Activated T-helper 1 cell treated with Interleukin-2 at 50 U/mL for 16 hours (primary cell): ENCODE results near the gene CYP3A5.
"Not testable (repeated sequence)": the region's sequence is repeated elsewhere in the genome, so short reads cannot be mapped to it uniquely, and the experiment has no call there.

Source experiments
- DNase-seq: peaks from one replicate; pipeline ENCODE4 v3.0.0-alpha.2; 2020; ENCODE audit warnings: low read depth

Gene CYP3A5

DNA sequence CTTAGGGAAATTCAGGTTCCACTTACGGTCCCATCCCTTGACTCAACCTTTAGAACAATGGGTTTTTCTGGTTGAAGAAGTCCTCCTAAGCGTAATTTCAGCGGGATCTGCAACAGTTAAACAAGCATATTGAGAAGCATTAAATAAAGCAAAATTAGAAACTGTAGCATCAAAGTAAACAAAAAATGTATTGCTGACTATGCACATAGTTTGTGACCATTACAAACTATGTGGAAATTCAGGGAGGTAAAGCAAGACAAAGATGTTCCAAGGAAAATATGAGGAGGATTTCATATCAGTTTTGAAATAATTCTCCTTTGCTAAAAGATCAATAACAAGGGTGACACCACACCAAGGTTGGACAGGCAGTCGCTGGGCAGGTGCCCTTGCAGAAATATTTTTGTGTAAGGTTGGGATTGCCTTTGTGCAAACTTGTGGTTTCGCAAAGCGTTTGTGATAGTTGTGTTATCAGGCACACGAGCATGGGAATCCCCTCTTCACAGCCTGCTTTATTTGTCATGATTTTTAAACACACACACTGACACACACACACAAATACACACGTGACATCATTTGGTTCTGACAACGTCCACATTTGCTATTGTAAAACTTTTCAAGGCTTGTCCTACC lies 5.4 kb upstream of the CYP3A5 start:
- no peak for DNase-seq

GRCh38 chr7:99679032-99679399 lies 780 bp downstream of the CYP3A5 start:
- DNase-seq, result no peak

- no peak for DNase-seq
These were observed 2.1 kb downstream of the CYP3A5 start for GRCh38 chr7:99677648-99678045.

GRCh38 chr7:99677013-99677647 lies 2.7 kb downstream of the CYP3A5 start:
- DNase-seq, result no peak

DNA sequence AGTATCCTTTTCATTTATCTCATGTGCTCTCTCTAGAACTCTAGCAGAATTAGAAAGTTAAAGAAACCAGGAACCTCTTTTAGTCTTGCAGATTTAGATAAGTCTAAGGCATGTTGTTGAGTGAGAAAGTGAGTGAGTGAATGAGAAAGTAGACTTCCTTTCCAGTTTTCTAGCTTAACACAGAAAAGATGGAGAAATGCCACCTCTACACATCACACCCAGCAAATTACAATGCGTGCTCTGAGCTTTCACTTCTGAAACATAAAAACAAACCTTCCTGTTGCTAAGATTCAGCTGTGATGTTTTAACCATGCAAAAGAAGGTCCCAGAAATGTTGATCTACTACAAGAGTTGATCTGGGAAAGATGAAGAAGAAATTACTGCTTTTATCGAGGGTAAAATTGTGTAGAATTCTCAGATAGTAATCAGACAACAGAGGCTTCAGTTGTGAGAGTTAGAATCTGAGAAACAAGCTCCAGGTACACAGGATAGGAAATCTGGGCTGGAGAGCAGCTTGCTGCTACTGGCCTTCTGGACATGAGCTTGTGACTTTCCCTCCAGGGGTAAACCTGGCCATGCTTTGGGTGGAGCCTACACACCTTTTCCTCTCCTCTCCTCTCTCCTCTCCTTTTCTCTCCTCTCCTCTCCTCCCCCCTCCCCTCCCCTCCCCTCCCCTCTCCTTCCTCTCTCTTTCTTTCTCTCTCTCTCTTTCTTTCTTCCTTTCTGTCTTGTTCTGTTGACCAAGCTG lies 4.6 kb downstream of the CYP3A5 start:
- DNase-seq, result no peak

GRCh38 chr7:99672573-99672972 lies 7.2 kb downstream of the CYP3A5 start:
- no peak for DNase-seq

- no peak for DNase-seq
These were observed 10.0 kb downstream of the CYP3A5 start for GRCh38 chr7:99669782-99670181.

- DNase-seq, result no peak
These were observed 11.3 kb downstream of the CYP3A5 start for GRCh38 chr7:99668541-99668940.

DNA sequence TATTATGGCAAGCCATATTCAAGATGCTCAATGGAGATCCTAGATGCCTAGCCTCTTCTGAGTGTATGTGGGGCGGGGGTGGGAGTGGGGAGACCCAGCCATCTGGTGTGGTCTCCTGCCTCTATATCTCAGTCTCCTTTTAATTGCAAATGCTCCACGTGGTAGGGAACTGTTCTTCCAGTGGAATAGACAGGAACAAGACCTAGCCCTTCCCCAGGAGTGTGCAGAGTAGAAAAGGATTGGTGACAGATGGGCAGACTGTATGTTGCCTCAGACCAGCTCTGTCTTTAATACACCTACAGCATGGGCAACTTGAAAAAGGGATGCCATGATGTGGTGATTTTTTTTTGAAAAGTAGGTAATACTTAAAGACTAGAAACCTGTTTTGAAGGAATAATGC lies 12.6 kb downstream of the CYP3A5 start:
- no peak for DNase-seq

DNA sequence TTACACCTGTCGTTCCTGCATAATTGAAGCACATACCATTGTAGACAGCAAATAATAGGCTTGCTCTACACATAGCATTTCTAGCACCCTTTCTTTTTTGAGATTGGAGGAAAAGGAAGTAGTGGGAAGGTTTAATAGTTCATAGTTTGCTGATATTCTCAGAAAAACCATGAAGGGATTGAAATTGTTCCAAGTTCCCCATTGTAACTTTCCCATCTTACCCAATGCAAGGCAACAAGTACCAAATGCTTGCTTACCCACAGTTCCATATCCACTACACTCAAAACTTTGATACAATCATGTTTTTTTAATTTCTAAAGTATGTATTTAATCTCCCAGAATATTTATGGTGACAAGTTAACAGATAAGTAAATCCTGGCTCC lies 13.8 kb downstream of the CYP3A5 start:
- DNase-seq, result no peak

GRCh38 chr7:99665312-99666012 lies 14.3 kb downstream of the CYP3A5 start:
- DNase-seq, result no peak

- DNase-seq, result not testable (repeated sequence)
These were observed 21.9 kb downstream of the CYP3A5 start for GRCh38 chr7:99657879-99658278.

GRCh38 chr7:99654626-99655025 lies 25.2 kb downstream of the CYP3A5 start:
- not testable (repeated sequence) for DNase-seq

- no peak for DNase-seq
These were observed 26.0 kb downstream of the CYP3A5 start for GRCh38 chr7:99653754-99654153.

DNA sequence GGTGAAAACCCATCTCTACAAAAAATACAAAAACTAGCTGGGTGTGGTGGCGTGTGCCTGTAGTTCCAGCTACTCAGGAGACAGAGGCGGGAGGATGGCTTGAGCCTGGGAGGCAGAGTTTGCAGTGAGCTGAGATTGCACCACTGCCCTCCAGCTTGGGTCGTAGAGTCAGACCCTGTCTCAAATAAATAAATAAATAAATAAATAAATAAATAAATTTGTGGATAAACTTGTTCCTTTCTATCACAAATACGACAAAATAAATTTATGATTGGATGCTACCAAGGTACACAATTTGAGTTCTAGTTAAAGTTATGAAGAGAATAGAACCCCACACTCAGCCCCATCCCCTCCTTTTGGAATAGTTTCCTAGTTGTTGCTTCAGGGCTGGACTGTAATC lies 26.5 kb downstream of the CYP3A5 start:
- not testable (repeated sequence) for DNase-seq

DNA sequence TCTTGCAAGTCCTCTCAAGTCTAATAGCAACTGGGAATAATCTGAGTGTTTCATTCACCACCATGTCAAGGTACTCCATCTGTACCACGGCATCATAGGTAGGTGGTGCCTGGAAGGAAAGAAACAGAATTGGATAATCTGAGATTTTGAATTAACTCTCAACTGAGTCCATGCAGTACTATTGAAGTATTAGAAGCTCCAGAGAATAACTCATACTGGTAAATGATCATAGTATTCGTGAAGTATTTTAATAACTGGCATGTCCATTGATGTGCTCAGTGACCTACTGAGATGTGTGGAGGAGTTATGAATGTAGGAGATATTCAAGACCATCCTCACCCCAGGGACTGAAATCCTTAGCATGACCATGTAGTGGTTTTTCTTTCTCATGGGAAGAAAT lies 27.1 kb downstream of the CYP3A5 start:
- no peak for DNase-seq

DNA sequence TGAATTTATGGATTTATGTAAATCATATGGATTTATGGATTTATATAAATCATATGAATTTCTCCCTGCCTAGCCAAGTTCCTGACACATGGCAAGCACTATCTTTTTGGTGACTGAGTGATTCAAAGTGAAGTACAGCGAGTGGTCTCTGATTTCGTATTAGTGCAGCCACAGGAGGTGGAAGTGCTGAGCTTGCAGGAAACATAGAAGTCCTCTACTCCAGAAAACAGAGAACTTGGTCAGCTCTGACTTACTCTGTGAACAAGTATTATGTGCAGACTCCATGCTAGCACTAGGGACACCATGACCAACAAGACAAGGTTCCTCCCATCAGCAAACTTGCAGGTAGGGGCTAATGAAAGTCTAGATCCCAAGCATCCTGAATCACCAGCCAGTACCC lies 28.5 kb downstream of the CYP3A5 start:
- DNase-seq, result no peak

DNA sequence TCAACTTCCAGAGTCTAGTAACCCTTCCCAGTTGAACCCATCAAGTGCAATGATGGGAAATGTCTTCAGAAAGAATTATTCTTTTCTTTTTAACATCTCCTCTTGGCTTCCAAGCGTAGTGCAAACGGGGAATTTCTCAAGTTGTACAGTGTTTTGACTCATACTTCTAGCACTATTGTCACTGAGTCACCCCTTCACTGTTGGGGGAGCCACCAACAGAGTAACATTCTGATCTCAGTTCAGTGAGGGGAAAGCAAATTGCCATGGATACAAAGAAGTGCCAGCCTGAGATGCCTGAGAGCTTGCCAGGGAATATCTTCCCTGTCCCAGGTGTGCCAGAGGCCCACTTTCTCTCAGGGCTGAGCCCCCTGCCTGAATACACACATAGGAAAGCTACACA lies 31.0 kb downstream of the CYP3A5 start:
- DNase-seq, result no peak

GRCh38 chr7:99645590-99645989 lies 34.2 kb downstream of the CYP3A5 start:
- DNase-seq, result no peak

DNA sequence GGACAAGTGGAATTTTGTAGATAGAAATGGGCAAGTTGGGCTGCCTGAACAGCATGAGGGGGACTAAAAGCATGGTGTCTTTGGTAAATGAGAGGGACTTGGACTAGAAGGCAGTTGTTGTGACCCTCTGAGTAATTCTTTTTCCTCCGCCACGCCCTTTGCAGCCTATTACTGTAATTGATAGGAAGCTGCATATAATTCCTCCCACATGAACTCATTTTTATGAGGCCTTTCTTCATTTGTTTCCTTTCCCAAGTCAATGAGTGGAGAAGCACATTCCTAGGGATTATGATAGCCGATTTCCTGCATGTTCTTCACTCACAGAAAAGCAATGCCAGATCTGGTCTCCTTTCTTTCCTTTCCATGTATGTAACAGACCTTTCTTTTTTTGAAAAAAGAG lies 35.4 kb downstream of the CYP3A5 start:
- no peak for DNase-seq

DNA sequence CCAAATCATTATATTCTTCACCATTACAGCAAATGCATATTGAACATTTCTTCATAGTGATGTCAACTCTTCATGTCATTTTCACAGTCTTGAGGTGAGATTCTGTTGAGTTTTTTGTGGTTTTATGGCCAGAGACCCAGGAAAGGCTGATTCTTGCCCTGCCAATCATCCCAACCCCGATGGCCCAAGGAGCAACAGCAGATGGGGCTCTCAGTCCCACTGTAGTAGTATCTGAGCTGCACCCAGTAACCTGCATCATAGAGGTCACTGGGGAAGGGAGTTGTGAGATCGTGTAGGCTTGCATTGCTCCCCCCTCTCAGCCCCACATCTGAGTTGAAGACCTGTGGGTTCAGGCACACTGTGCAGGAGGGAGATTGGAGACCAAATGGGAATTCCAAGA lies 36.3 kb downstream of the CYP3A5 start:
- no peak for DNase-seq

GRCh38 chr7:99642027-99642426 lies 37.8 kb downstream of the CYP3A5 start:
- no peak for DNase-seq

DNA sequence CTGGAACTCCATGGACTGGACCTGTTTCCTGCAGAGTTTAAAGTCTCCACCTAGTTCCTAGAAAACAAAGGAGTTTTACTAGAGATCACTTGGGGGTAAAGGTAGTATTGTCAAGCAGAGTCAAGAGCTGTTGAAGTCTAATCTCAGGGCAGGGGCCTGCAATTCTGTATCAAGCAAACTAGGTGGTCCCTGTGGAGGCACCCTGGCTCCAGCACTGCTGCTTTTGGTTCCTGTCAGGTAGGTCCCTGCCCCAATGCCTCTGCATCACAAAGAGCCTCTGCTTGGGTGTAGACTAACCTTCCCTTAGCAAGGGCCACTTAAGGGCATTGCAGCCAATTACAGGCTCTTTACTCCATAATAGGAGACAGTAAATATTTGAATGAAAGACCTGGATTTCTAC lies 40.5 kb downstream of the CYP3A5 start:
- no peak for DNase-seq
